ENCODE measurements around the gene PHEX.

Gene PHEX

GRCh38 chrX:22147942-22148341 is 115.8 kb downstream of the PHEX start:
- TF ChIP-seq SPI1 (IDR thresholded peaks at IDR 0.05; ENCODE audit: borderline replicate concordance, low read depth) (no peak), CTCF (IDR thresholded peaks at IDR 0.05; ENCODE audit: insufficient read depth, low read length) (no peak), GABPA (IDR thresholded peaks at IDR 0.05; ENCODE audit: low read depth) (no peak), REST (IDR thresholded peaks at IDR 0.05; ENCODE audit: insufficient replicate concordance, low read depth) (no peak), POLR2AphosphoS5 (IDR thresholded peaks at IDR 0.05; ENCODE audit: low read depth) (no peak)
- Histone ChIP-seq H3K4me3 (replicated peaks; ENCODE audit: insufficient read depth, low read length) (no peak overlapping the region), H3K27ac (replicated peaks) (no peak overlapping the region), H3K27me3 (ENCODE audit: insufficient read depth, poor library complexity, severe bottlenecking) (no peaks in the 10 kb centered on the region)
- DNase-seq (ENCODE audit: low read depth in 1 of 2, low spot score in 1 of 2) = no peak

GRCh38 chrX:22148565-22148964 is 116.4 kb downstream of the PHEX start:
- Histone ChIP-seq H3K4me3 (replicated peaks; ENCODE audit: insufficient read depth, low read length) (no peak overlapping the region), H3K27ac (replicated peaks) (no peak overlapping the region), H3K27me3 (ENCODE audit: insufficient read depth, poor library complexity, severe bottlenecking) (no peaks in the 10 kb centered on the region)
- DNase-seq (ENCODE audit: low read depth in 1 of 2, low spot score in 1 of 2) = no peak
- no peak for TF ChIP-seq SPI1 (IDR thresholded peaks at IDR 0.05; ENCODE audit: borderline replicate concordance, low read depth)

- H3K27me3 ChIP-seq (ENCODE audit: insufficient read depth, poor library complexity, severe bottlenecking) = no peaks in the 10 kb centered on the region
- H3K4me3 ChIP-seq (replicated peaks; ENCODE audit: insufficient read depth, low read length) = no peak overlapping the region
- DNase-seq (ENCODE audit: low read depth in 1 of 2, low spot score in 1 of 2) = no peak
- H3K27ac ChIP-seq (replicated peaks) = no peak overlapping the region
- TF ChIP-seq REST (IDR thresholded peaks at IDR 0.05; ENCODE audit: insufficient replicate concordance, low read depth) (no peak), GABPA (IDR thresholded peaks at IDR 0.05; ENCODE audit: low read depth) (no peak), CTCF (IDR thresholded peaks at IDR 0.05; ENCODE audit: insufficient read depth, low read length) (no peak), SPI1 (IDR thresholded peaks at IDR 0.05; ENCODE audit: borderline replicate concordance, low read depth) (no peak), POLR2AphosphoS5 (IDR thresholded peaks at IDR 0.05; ENCODE audit: low read depth) (no peak)
These were observed 118.2 kb downstream of the PHEX start for GRCh38 chrX:22150371-22150770.

- no peak for DNase-seq (ENCODE audit: low read depth in 1 of 2, low spot score in 1 of 2)
- Histone ChIP-seq H3K27ac (replicated peaks) (no peak overlapping the region), H3K4me3 (replicated peaks; ENCODE audit: insufficient read depth, low read length) (no peak overlapping the region), H3K27me3 (ENCODE audit: insufficient read depth, poor library complexity, severe bottlenecking) (no peaks in the 10 kb centered on the region)
- TF ChIP-seq REST (IDR thresholded peaks at IDR 0.05; ENCODE audit: insufficient replicate concordance, low read depth) (no peak), SPI1 (IDR thresholded peaks at IDR 0.05; ENCODE audit: borderline replicate concordance, low read depth) (no peak), GABPA (IDR thresholded peaks at IDR 0.05; ENCODE audit: low read depth) (no peak), CTCF (IDR thresholded peaks at IDR 0.05; ENCODE audit: insufficient read depth, low read length) (no peak), POLR2AphosphoS5 (IDR thresholded peaks at IDR 0.05; ENCODE audit: low read depth) (no peak)
These were observed 123.0 kb downstream of the PHEX start for GRCh38 chrX:22155126-22155525.
